Measurements from ENCODE around the gene EYA3. TPM values are rescaled to one million over a fixed set of nuclear protein-coding genes. Genes with fewer than 3 reads are reported as not detected.

The EYA3 gene
- total RNA-seq, 1 donor from 2014 or later, result 16.0 TPM

- Histone ChIP-seq H3K9me3 (no peaks in the 10 kb centered on the region), H3K27ac (peak overlapping the region; percentile 15), H3K4me3 (peak overlapping the region; percentile 19 to 26), H3K27me3 (no peaks in the 10 kb centered on the region), H3K36me3 (no peaks in the 10 kb centered on the region), H3K4me1 (no peaks in the 10 kb centered on the region)
- intact Hi-C loops (cut with DNase I), result no loop called here
- no peak for TF ChIP-seq POLR2AphosphoS5 (IDR thresholded peaks at IDR 0.05; ENCODE audit: insufficient read depth in 1 of 2, low read depth in 1 of 2)
- no peak for TF ChIP-seq CTCF (IDR thresholded peaks at IDR 0.05)
- no peak for TF ChIP-seq POLR2A (IDR thresholded peaks at IDR 0.05)
- no peak for DNase-seq (ENCODE audit: extremely low spot score in 2 of 2)
Observed at GRCh38 chr1:28104866-28105467, 16.6 kb upstream of the EYA3 start.

GRCh38 chr1:28102189-28102588 lies 13.8 kb upstream of the EYA3 start:
- no peak overlapping the region for H3K4me3 ChIP-seq
- no peaks in the 10 kb centered on the region for H3K36me3 ChIP-seq
- TF ChIP-seq CTCF (IDR thresholded peaks at IDR 0.05), result no peak
- no peak for TF ChIP-seq POLR2AphosphoS5 (IDR thresholded peaks at IDR 0.05; ENCODE audit: insufficient read depth in 1 of 2, low read depth in 1 of 2)
- H3K9me3 ChIP-seq, result no peaks in the 10 kb centered on the region
- H3K27ac ChIP-seq, result no peak overlapping the region
- H3K27me3 ChIP-seq, result no peaks in the 10 kb centered on the region
- intact Hi-C loops (cut with DNase I), result no loop called here
- no peak for DNase-seq (ENCODE audit: extremely low spot score in 2 of 2)
- no peaks in the 10 kb centered on the region for H3K4me1 ChIP-seq

GRCh38 chr1:28099050-28099769 lies 10.8 kb upstream of the EYA3 start:
- TF ChIP-seq POLR2AphosphoS5 (IDR thresholded peaks at IDR 0.05; ENCODE audit: insufficient read depth in 1 of 2, low read depth in 1 of 2) (no peak), CTCF (IDR thresholded peaks at IDR 0.05) (no peak), POLR2A (IDR thresholded peaks at IDR 0.05) (no peak)
- no peak for DNase-seq (ENCODE audit: extremely low spot score in 2 of 2)
- Histone ChIP-seq H3K36me3 (no peaks in the 10 kb centered on the region), H3K4me3 (no peak overlapping the region), H3K27me3 (no peaks in the 10 kb centered on the region), H3K27ac (no peak overlapping the region), H3K9me3 (no peaks in the 10 kb centered on the region), H3K4me1 (no peaks in the 10 kb centered on the region)
- intact Hi-C loops (cut with DNase I), result loop anchor here (10.0 kb wide), 1 partner anchor 116 kb away; no protein-coding TSS in a partner anchor

- intact Hi-C loops (cut with DNase I), result loop anchor here (10.0 kb wide), 1 partner anchor 118 kb away; no protein-coding TSS in a partner anchor
- no peaks in the 10 kb centered on the region for H3K36me3 ChIP-seq
- H3K4me3 ChIP-seq, result no peak overlapping the region
- no peaks in the 10 kb centered on the region for H3K27me3 ChIP-seq
- H3K4me1 ChIP-seq, result no peaks in the 10 kb centered on the region
- no peaks in the 10 kb centered on the region for H3K9me3 ChIP-seq
- TF ChIP-seq CTCF (IDR thresholded peaks at IDR 0.05) (no peak), POLR2A (IDR thresholded peaks at IDR 0.05) (no peak), POLR2AphosphoS5 (IDR thresholded peaks at IDR 0.05; ENCODE audit: insufficient read depth in 1 of 2, low read depth in 1 of 2) (no peak)
- H3K27ac ChIP-seq, result no peak overlapping the region
- no peak for DNase-seq (ENCODE audit: extremely low spot score in 2 of 2)
Observed at GRCh38 chr1:28097100-28097472, 8.7 kb upstream of the EYA3 start.

Data from vagina (tissue), 2 donors.